ENCODE data around the gene HSD17B4. TPM values are rescaled to one million over a fixed set of nuclear protein-coding genes. Genes with fewer than 3 reads are reported as not detected.

The HSD17B4 gene
- total and polyA plus RNA-seq, 9 of the 15 experiments (the other 6 are each of a cell fraction or from before 2014, with no cell fraction given): 50.6 to 187 (median 94.6) TPM

GRCh38 chr5:119411361-119412278 is 40.7 kb upstream of the HSD17B4 start (continued):
- TF ChIP-seq ZKSCAN1 (IDR thresholded peaks at IDR 0.05; ENCODE audit: low read depth, low read length) (no peak), GMEB1 (CRISPR knock-in tag; IDR thresholded peaks at IDR 0.05) (no peak), TCF3 (CRISPR knock-in tag; IDR thresholded peaks at IDR 0.05) (no peak), HDAC2 (IDR thresholded peaks at IDR 0.05) (no peak), ZBED1 (IDR thresholded peaks at IDR 0.05) (no peak), RNF219 (CRISPR knock-in tag; IDR thresholded peaks at IDR 0.05) (no peak), ID3 (CRISPR knock-in tag; IDR thresholded peaks at IDR 0.05) (no peak), ID3 (tag; IDR thresholded peaks at IDR 0.05) (no peak), SAP30 (IDR thresholded peaks at IDR 0.05; ENCODE audit: borderline replicate concordance, insufficient read depth, low read depth, low read length, poor library complexity, severe bottlenecking) (no peak), MLX (CRISPR knock-in tag; conservative IDR thresholded peaks at IDR 0.05) (no peak), TCFL5 (CRISPR knock-in tag; conservative IDR thresholded peaks at IDR 0.05) (no peak), TEAD1 (CRISPR knock-in tag; IDR thresholded peaks at IDR 0.05) (no peak), RBFOX2 (IDR thresholded peaks at IDR 0.05; ENCODE audit: low read depth, low read length) (no peak), SMARCA4 (IDR thresholded peaks at IDR 0.05) (no peak), ZNF695 (CRISPR knock-in tag; IDR thresholded peaks at IDR 0.05) (no peak), SETDB1 (IDR thresholded peaks at IDR 0.05; ENCODE audit: low read length) (no peak), TOE1 (IDR thresholded peaks at IDR 0.05; ENCODE audit: borderline replicate concordance) (peak; percentile 61), TOE1 (CRISPR knock-in tag; IDR thresholded peaks at IDR 0.05; ENCODE audit: borderline replicate concordance, low read depth) (no peak), MCM2 (IDR thresholded peaks at IDR 0.05; ENCODE audit: low read depth) (no peak), SMC3 (conservative IDR thresholded peaks at IDR 0.05; ENCODE audit: insufficient read depth, low read depth, low read length) (peak; percentile 66)
- TF ChIP-seq, protein P1, sequence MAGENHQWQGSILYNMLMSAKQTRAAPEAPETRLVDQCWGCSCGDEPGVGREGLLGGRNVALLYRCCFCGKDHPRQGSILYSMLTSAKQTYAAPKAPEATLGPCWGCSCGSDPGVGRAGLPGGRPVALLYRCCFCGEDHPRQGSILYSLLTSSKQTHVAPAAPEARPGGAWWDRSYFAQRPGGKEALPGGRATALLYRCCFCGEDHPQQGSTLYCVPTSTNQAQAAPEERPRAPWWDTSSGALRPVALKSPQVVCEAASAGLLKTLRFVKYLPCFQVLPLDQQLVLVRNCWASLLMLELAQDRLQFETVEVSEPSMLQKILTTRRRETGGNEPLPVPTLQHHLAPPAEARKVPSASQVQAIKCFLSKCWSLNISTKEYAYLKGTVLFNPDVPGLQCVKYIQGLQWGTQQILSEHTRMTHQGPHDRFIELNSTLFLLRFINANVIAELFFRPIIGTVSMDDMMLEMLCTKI (IDR thresholded peaks at IDR 0.05; ENCODE audit: partially characterized antibody): no peak
